Activated T-helper 9 cell treated with anti-CD3 and anti-CD28 coated beads, Interleukin-2, amount 50 U/mL, for 16 hours (primary cell): Measurements from ENCODE around the gene FAM241A.

Source experiments
- DNase-seq: peaks from one replicate; pipeline ENCODE4 v3.0.0-alpha.2; 2020; ENCODE audit warnings: low read depth

Gene FAM241A

DNA sequence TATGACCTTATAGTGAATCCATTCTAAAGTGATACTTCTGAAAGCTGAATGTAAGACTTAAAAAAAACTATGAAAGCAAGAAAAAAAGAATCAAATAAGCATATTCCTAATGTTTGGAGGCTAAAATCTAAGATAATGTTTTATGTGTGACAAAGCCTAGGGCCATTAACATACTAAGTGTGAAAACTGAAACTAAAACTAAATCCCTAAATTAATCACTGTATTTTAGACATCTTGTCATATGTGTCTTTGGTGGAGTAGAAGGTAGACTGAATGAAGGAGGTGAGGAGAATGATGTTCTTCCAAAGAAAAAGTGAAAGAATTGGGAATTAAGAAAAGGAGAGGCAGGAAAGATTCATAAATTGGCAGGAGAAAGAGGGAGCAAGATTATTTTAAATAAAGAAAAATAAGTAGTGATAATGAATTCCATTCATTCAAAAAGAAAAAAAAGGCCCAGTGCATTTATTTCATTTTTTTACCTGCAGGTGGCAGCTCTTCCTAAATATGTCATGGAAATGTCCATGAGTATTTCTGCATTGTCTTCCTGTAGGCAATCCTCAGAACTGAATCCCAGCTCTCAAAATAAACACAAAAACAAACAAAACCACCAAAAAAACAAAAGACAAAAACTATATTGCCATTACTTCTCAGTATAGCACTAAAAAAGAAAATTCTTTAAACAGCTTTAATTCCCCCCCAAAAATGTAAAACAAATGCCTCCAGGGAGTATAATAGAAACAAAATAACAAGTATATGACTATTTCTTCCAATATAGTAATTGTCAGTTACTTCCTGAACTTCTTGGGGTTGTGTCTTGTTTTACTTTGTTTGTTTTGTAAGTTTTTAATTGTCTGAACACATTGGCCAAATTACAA lies 69.4 kb downstream of the FAM241A start:
- DNase-seq, result no peak

DNA sequence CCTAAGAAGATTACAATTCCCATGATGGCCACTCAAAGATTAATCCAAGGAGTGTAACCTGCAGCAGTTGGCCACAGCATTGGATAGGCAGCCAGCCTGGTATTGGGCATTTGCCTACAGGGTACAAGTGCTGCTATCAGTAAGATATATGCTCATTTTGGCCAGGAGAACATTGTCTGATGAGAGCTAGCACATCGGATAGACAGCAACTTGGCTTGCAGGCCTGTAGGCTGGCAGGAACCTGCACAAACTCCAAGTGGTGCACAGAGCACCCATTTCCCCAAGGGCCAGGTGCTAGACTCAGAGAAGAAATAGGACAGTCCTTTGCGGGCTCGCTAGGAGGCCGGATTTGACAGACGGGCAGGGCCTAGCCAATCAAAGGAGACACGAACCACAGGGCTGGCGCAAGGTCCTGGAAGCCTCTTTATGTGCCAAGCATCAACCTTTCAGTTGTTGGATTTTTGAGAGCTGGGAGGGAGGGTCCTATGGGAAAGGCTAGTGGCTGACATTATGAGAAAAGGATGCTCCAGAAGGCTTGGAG lies 74.6 kb downstream of the FAM241A start:
- DNase-seq, result no peak

DNA sequence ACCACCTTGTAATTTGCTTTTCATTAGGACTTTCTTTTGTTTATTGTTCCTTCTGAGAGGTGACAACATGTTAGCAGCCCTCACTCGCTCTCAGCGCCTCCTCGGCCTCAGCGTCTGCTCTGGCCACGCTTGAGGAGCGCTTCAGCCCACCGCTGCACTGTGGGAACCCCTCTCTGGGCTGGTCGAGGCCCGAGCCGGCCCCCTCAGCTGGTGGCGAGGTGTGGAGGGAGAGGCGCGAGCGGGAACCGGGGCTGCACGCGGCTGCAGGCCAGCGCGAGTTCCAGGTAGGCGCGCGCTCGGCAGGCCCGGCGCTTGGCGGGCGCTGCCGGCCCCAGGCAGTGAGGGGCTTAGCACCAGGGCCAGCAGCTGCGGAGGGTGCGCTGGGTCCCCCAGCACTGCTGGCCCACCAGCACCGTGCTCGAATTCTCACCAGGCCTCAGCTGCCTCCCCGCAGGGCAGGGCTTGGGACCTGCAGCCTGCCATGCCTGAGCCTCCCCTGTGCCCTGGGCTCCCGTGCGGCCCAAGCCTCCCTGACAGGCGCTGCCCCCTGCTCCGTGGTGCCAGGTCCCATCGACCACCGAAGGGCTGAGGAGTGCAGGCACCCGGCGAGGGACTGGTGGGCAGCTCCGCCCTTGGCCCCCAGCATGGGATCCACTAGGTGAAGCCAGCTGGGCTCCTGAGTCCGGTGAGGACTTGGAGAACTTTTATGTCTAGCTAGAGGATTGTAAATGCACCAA lies 77.1 kb downstream of the FAM241A start:
- no peak for DNase-seq

DNA sequence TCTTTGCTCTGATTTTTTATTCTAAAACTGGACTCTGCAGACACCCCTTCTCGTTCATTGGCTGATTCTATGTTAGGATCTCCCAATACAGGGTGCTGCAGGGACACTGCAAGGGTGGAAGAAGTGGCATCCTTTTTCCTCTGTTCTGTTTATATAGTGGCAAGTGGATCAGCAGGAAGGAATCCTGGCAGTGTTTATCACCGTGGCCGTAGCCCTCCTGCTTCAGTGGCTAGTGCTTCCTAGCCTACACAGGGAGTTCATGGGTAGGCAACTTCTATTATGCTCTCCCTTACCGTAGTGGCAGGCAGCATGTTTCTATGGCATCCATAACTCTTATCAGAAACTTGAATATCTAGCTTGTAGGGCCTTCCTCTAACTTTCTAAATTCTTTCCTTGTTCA lies 79.9 kb downstream of the FAM241A start:
- DNase-seq, result no peak

DNA sequence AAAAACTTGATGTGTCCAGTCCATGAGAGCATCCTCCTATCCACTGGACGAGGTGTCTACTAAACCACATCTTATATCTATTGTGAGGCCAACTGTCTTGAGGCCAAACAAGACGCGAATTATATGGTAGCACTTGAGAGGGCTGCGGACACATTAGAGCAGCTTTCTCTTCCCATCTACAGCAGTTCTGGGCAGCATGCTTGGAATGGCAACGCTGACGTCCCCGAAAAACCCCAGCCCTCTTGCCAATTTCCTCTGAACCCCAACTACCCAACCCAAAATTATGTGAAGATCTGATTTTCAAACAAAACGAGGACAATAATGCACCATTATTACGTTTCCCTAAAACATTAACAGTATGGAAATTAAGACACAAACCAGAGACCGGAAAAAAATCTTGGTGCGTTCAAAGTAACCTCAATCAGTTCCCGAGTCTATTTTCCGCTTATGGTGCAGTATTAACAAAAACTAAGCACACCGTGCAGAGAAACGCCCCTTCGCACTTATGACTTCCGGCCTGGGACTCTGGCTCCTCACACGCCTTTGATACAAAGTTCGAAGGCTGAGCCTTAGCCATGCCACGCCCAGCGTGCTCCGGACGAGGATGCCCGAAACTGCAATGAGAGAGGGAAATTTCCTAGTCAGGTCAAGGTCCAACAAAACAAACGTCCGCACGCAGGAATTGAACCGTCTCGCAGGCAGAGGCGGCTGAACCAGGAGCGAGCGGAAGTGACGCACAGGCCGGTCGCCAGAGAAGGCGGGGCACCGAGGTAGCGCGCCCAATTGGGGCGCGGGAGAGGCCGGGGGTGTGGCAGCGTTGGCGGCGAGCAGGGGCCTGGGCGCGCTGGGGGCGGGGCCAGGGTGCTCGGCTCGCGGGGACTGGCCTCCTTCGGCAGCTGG lies 85.9 kb downstream of the FAM241A start:
- peak; percentile 96 for DNase-seq

DNA sequence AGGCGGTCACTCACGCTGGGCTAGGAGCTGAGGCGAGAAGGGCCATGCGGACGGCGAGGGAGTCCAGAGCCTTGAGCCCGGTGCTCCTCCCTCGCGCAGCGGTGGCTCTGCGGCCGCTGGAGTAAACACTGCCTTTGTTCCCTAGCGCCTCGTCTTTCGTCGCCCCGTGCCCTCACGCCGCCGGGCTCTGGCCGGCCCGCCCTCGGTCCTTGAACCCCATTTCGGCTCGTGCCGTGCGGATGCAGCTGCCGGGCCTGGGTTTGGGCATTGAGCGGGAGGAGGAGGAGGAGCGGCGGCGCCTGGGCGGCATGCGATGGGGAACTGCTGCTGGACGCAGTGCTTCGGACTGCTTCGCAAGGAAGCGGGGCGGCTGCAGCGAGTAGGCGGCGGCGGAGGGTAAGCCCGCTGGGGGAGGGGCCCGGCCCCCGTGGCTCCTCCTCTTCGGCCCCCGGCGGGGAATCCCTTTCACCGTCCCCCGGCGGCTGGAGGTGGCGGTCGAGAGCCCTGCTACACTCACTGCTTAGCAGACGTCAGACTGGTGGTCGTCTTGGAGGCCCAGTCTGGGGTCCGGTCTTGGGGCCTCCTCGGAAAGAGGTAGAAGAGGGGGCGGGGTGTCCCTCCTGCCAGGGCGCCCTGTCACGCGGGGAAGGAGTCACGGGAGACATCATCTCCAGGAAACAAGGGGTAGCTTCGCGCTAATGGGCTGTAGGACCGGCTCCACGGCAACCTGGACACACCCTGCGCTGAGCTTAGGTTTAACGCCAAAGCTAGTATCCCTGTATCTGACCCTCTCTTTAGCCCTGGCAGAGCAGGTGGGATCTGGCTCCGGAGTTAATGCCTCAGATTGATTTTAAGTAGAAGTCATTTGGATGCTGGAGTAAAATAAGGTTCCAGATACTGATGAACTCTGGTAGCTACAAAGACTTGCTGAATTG lies 86.8 kb downstream of the FAM241A start, which contains the start of gene AP1AR:
AP1AR (plus strand) TSS at position 9 of the 935 bp plus-strand sequence; CDS start at position 314, 305 bp downstream.
- DNase-seq, result peak; percentile 74

DNA sequence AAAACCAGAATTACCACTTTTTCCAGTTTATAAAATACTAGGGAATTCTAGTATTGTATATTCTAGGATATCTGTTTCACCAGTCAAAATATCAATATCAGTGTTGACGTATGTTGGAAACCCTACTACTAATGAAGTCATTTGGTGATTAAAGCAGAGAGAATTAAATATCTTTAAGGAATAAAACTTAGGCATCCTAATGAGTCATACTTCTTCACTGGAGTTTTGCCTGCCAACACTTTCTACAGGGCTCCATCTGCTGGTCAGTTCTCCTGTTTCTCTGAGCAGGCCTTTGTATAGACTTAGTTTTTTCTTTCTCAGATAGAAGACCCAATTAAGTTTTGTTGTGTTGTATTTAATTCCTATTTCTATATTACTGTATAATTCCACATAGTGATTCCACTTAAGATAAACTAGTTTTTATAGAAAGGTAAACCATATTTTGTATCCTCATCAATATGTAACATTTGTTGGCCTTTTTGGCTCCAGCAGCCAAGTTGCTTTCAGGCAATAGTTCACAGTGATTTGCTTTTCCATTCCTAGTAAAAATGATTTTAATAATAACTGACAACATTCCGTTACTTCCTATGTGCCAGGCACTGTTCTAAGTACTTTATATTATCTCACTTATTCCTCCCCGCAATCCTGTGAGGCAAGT lies 89.8 kb downstream of the FAM241A start:
- DNase-seq, result peak; percentile 13

DNA sequence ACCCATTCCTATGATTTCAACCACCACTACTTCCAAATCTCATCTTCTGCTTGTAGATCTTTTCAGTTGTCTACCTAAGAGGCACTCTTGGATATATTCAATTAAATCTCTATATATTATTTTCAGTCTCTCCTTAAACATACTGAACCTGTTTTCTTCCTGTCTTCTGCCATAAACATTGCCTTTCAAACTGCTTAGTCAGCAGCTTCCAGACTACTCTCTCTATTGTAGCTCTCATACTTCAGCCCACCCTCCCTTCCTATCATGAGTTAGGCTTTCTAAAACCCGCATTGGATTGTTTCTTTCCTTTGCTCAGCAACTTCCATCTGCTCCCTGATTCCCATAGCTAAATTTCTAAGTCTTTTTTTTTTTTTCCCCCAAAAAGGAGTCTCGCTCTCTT lies 90.8 kb downstream of the FAM241A start:
- no peak for DNase-seq

DNA sequence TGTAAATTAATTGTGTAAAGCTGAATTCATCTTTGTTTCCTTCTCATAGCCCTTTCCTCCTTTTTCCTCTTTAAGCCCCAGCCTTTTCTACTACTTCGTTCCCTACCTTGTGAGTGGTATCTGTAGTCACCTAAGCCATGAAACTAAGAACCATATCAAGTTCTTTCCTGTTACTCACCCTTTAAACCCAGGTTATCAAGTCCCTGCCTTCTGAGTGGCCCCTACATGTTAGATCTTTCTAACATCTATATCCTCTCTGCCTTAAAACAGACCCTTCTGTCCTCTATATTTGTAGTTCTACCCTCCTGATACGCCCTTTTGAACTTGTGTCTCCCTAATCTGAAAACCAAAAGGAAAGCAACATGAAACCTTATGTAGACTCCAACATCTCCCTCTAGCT lies 93.6 kb downstream of the FAM241A start:
- no peak for DNase-seq
